K562 (cell line): ENCODE results near the gene ULK3. TPM values are rescaled to one million over a fixed set of nuclear protein-coding genes. Genes with fewer than 3 reads are reported as not detected.

ENCODE experiments used
- ATAC-seq: fragments of 200-7000 bp; cut with Tn5 transposase; 3 replicates; pipeline ENCODE4 v1.9.1; 2020; ENCODE audit warnings: moderate library complexity
- BruUV-seq: library from RNA; stranded (reverse); fragments of 400-500 nt; replicated peaks from 2 replicates; lab custom pipeline; 2021; lab: Mats Ljungman, UMichigan
- CTCF ChIA-PET: fragments of 300-600 bp; formaldehyde crosslinking; extraction: SDS; loops from one replicate; lab custom pipeline; 2021; ENCODE audit warnings: low intra/inter-chr PET ratio; lab: Yijun Ruan, JAX
- POLR2A ChIA-PET: fragments of 300-600, 350-650 bp; sonication (Branson Sonifier 250); formaldehyde crosslinking; extraction: SDS; loops from one replicate; lab custom pipeline; 2021; ENCODE audit warnings: antibody characterized with exemption, inconsistent platforms; lab: Yijun Ruan, JAX
- DNase-seq, 4 experiments: peaks; one replicate each; pipeline versions ENCODE4 v3.0.0 to v3.0.0-alpha.2; 2011 to 2018; ENCODE audit warnings: low spot score in 3 of 4, mixed read lengths in 3 of 4; ENCODE audit errors: extremely low read depth in 1 of 4
- FAIRE-seq: peaks from 2 replicates; lab custom pipeline; 2011; peaks lifted over from hg19 to GRCh38; lab: Jason Lieb, UNC
- H2AFZ ChIP-seq: 2 replicates; pipeline ENCODE4 v1.6.0; 2011; ENCODE audit warnings: low read depth, low read length, control low read depth, inconsistent platforms
- H3K27ac ChIP-seq: fragments of 200-600 bp; 3 replicates; pipeline ENCODE4 v1.8.0; 2011; ENCODE audit warnings: low read depth, mild to moderate bottlenecking, control low read depth, inconsistent platforms, low read length, moderate library complexity, mixed read lengths; ENCODE audit errors: extremely low read depth
- H3K27me3 ChIP-seq, 2 experiments: fragments of 300-600 bp in 1 of 2; 2 replicates in 1 of 2; 3 replicates in 1 of 2; pipeline versions ENCODE4 v1.6.0 to v1.8.0; 2011; ENCODE audit warnings: inconsistent platforms in 2 of 2, low read length in 2 of 2, mild to moderate bottlenecking in 1 of 2, mixed read lengths in 1 of 2, moderate library complexity in 1 of 2; ENCODE audit not compliant: control insufficient read depth in 2 of 2, insufficient read depth in 2 of 2
- H3K36me3 ChIP-seq: fragments of 300-600 bp; 3 replicates; pipeline ENCODE4 v1.8.0; 2011; ENCODE audit warnings: mild to moderate bottlenecking, low read length, inconsistent platforms; ENCODE audit not compliant: control insufficient read depth, insufficient read depth
- H3K4me1 ChIP-seq, 2 experiments: fragments of 200-600 bp in 1 of 2; replicated peaks in 1 of 2; 2 replicates in 1 of 2; 3 replicates in 1 of 2; pipeline versions ENCODE4 v1.5.1 to v1.8.0; 2011; ENCODE audit warnings: inconsistent platforms in 2 of 2, low read length in 2 of 2, mild to moderate bottlenecking in 1 of 2, mixed read lengths in 1 of 2, moderate library complexity in 1 of 2; ENCODE audit not compliant: control insufficient read depth in 2 of 2, insufficient read depth in 2 of 2
- H3K4me2 ChIP-seq: 2 replicates; pipeline ENCODE4 v1.6.1; 2011; ENCODE audit warnings: low read length, control low read depth, inconsistent platforms, mixed read lengths; ENCODE audit not compliant: insufficient read depth
- H3K4me3 ChIP-seq: fragments of 200-600 bp; sonication (generic), shearing (Covaris generic); 2 replicates; pipeline ENCODE4 v1.5.1; 2016; ENCODE audit warnings: control low read depth, inconsistent platforms
- H3K79me2 ChIP-seq: fragments of 200-600 bp; 3 replicates; pipeline ENCODE4 v1.8.0; 2011; ENCODE audit warnings: low read length, inconsistent platforms; ENCODE audit not compliant: control insufficient read depth, insufficient read depth
- H3K9ac ChIP-seq, 2 experiments: 2 replicates each; pipeline versions ENCODE4 v1.6.0 to v1.6.1; 2011; ENCODE audit warnings: low read depth in 2 of 2, low read length in 2 of 2, control low read depth in 1 of 2, inconsistent platforms in 1 of 2, mild to moderate bottlenecking in 1 of 2, mixed read lengths in 1 of 2; ENCODE audit not compliant: insufficient read depth in 1 of 2
- H3K9me1 ChIP-seq: one replicate; pipeline ENCODE4 v1.6.0; 2011; ENCODE audit warnings: inconsistent platforms, mild to moderate bottlenecking, low read length, moderate library complexity; ENCODE audit not compliant: control insufficient read depth, insufficient read depth
- H3K9me3 ChIP-seq: replicated peaks from 2 replicates; pipeline ENCODE4 v1.5.1; 2011; ENCODE audit warnings: low read depth, low read length, inconsistent platforms; ENCODE audit not compliant: control insufficient read depth, insufficient read depth
- H4K20me1 ChIP-seq: replicated peaks from 2 replicates; pipeline ENCODE4 v1.6.1; 2011; ENCODE audit warnings: low read length, inconsistent platforms, mixed read lengths; ENCODE audit not compliant: control insufficient read depth, insufficient read depth
- ATF4 ChIP-seq: fragments of 450-650 bp; formaldehyde crosslinking; IDR thresholded peaks from 2 replicates; pipeline ENCODE4 v1.4.0; 2022; ENCODE audit warnings: mild to moderate bottlenecking, moderate library complexity
- ETV1 ChIP-seq: fragments of 450-650 bp; conservative IDR thresholded peaks from 2 replicates; pipeline ENCODE4 v1.6.1; 2016; ENCODE audit warnings: missing genetic modification characterization, control low read depth, low read depth, missing compliant biosample characterization
- PATZ1 ChIP-seq: fragments of 250-450 bp; sonication (Bioruptor Pico); IDR thresholded peaks from 2 replicates; pipeline ENCODE4 v1.5.0; 2020; ENCODE audit warnings: mild to moderate bottlenecking, borderline replicate concordance
- RCOR1 ChIP-seq, 2 experiments: IDR thresholded peaks; 2 replicates each; pipeline ENCODE4 v1.6.1; 2012; ENCODE audit warnings: low read depth in 2 of 2, low read length in 2 of 2, borderline replicate concordance in 1 of 2, improper control_type of control experiment in 1 of 2
- SMARCA5 ChIP-seq: fragments of 450-650 bp; IDR thresholded peaks from 2 replicates; pipeline ENCODE4 v1.6.1; 2016
- SMARCE1 ChIP-seq: fragments of 450-650 bp; IDR thresholded peaks from 2 replicates; pipeline ENCODE4 v1.7.1; 2016; ENCODE audit warnings: mild to moderate bottlenecking
- ZBTB8A ChIP-seq: fragments of 450-650 bp; IDR thresholded peaks from 2 replicates; pipeline ENCODE4 v1.6.1; 2018; ENCODE audit warnings: mild to moderate bottlenecking, moderate library complexity; ENCODE audit not compliant: partially characterized antibody
- ZNF780A ChIP-seq: fragments of 250-450 bp; sonication (Bioruptor Pico); IDR thresholded peaks from 2 replicates; pipeline ENCODE4 v1.5.0; 2021; ENCODE audit warnings: mild to moderate bottlenecking
- WGBS: fragments of 100-300 bp; shearing (Covaris generic); methylation state at CpG from one replicate; pipeline ENCODE4 v1.1.6; 2016; ENCODE audit warnings: low coverage, mixed read lengths; ENCODE audit not compliant: insufficient coverage; ENCODE audit errors: missing lambda C conversion rate; 5-methylcytosine and 5-hydroxymethylcytosine counted together
- in situ Hi-C: fragments of 300-500 bp; cut with MboI; formaldehyde crosslinking; loops from 4 replicates; pipeline ENCODE4 v1.15.0; 2018; ENCODE audit warnings: inconsistent platforms, mixed read lengths
- intact Hi-C: fragments of 100-400 bp; cut with micrococcal nuclease; formaldehyde crosslinking; loops from 2 replicates; pipeline ENCODE4 v1.14.2; 2022
- polyA plus RNA-seq, 8 experiments: library from polyadenylated mRNA; depleted of rRNA in 4 of 8; stranded (reverse) in 5 of 8; unstranded in 3 of 8; fragments of >200 nt; fragmentation: Nextera tagmentation in 2 of 8; fragmentation: Illumina TruSeq in 1 of 8; extraction: Ambion mirVana in 2 of 8; extraction: Trizol in 1 of 8; gene quantifications; 2 replicates each; pipeline versions ENCODE4 v1.2.1 to v1.2.3, GENCODE V29; 2011 to 2014; ENCODE audit warnings: inconsistent platforms in 1 of 8, missing spikeins in 1 of 8
- total RNA-seq, 7 experiments: library from RNA; depleted of rRNA in 6 of 7; stranded (reverse); fragments of >200 nt in 6 of 7; fragmentation: Illumina TruSeq in 2 of 7; extraction: Trizol in 2 of 7; gene quantifications; 2 replicates each; pipeline versions ENCODE4 v1.2.1 to v1.2.3, GENCODE V29; 2011 to 2021; ENCODE audit warnings: low replicate concordance in 1 of 7

The ULK3 gene
- total and polyA plus RNA-seq, 9 of the 15 experiments (the other 6 are each of a cell fraction or from before 2014, with no cell fraction given) = 0.68 to 68.0 (median 34.9) TPM

GRCh38 chr15:74891469-74891868 lies 48.5 kb upstream of the ULK3 start:
- 96% methylated on average over 3 of the region's 3 CpGs for WGBS
- peaks cover 20 to 29% of the 10 kb centered on the region in 2 experiments; a peak in 4 of 5 replicates for H3K4me1 ChIP-seq
- peaks cover 24% of the 10 kb centered on the region for H3K79me2 ChIP-seq
- in situ Hi-C loops (no loop called here), intact Hi-C loops (loop anchor here (5.0 kb wide), 1 partner anchor 49 kb away; the partner anchor contains the start of gene ULK3)
- BruUV-seq = no TSS peak
- H3K9ac ChIP-seq = no peak overlapping the region
- peak overlapping the region; percentile 91; the same call in 1 of the 2 replicates for H3K4me2 ChIP-seq
- ATAC-seq (no peak), FAIRE-seq (no peak), DNase-seq (no peak)
- H4K20me1 ChIP-seq = no peaks in the 10 kb centered on the region
- TF ChIP-seq ZNF780A (CRISPR knock-in tag) (no peak), PATZ1 (CRISPR knock-in tag) (no peak), ZBTB8A (no peak), ATF4 (CRISPR knock-in tag) (no peak), ETV1 (tag) (no peak), RCOR1 (IDR thresholded peaks at IDR 0.05; ENCODE audit: borderline replicate concordance in 1 of 2, low read depth in 2 of 2, low read length in 2 of 2) (no peak), SMARCE1 (no peak), SMARCA5 (no peak)
- no peak overlapping the region for H3K4me3 ChIP-seq
- peaks cover 4% of the 10 kb centered on the region for H3K9me1 ChIP-seq
- H2AFZ ChIP-seq = no peak overlapping the region
- peaks cover 37% of the 10 kb centered on the region; the same call in 2 of the 3 replicates for H3K36me3 ChIP-seq
- no peak overlapping the region for H3K27ac ChIP-seq
- H3K27me3 ChIP-seq = no peaks in the 10 kb centered on the region
- no peaks in the 10 kb centered on the region for H3K9me3 ChIP-seq
- CTCF ChIA-PET = no interaction called here
- POLR2A ChIA-PET = interaction anchor here (0.6 to 1.6 kb wide), 3 partner anchors 10 to 104 kb away, joined by 4 to 5 read pairs (median 4); partner anchors contain the start of genes FAM219B and SCAMP5
